MM.1S (cell line): ENCODE results near the gene SRRM1.

Source experiments
- EZH2 ChIP-seq: fragments of 300-600 bp; sonication (generic); optimal IDR thresholded peaks from 2 replicates; pipeline ENCODE3; 2017; ENCODE audit warnings: low read depth, mild to moderate bottlenecking, antibody characterized with exemption, low read length, mixed read lengths
- EZH2phosphoT487 ChIP-seq: fragments of 300-600 bp; sonication (generic); IDR thresholded peaks from 2 replicates; pipeline ENCODE4 v1.6.1; 2018; ENCODE audit warnings: antibody characterized with exemption, low read length
- TF ChIP-seq, protein P1 (sequence below): fragments of 300-600 bp; sonication (generic); IDR thresholded peaks from 2 replicates; pipeline ENCODE4 v1.5.1; 2016; ENCODE audit warnings: antibody characterized with exemption, low read length, mixed read lengths

GRCh38 chr1:24715658-24716057, 72.6 kb downstream of the SRRM1 start:
- TF ChIP-seq, protein P1, sequence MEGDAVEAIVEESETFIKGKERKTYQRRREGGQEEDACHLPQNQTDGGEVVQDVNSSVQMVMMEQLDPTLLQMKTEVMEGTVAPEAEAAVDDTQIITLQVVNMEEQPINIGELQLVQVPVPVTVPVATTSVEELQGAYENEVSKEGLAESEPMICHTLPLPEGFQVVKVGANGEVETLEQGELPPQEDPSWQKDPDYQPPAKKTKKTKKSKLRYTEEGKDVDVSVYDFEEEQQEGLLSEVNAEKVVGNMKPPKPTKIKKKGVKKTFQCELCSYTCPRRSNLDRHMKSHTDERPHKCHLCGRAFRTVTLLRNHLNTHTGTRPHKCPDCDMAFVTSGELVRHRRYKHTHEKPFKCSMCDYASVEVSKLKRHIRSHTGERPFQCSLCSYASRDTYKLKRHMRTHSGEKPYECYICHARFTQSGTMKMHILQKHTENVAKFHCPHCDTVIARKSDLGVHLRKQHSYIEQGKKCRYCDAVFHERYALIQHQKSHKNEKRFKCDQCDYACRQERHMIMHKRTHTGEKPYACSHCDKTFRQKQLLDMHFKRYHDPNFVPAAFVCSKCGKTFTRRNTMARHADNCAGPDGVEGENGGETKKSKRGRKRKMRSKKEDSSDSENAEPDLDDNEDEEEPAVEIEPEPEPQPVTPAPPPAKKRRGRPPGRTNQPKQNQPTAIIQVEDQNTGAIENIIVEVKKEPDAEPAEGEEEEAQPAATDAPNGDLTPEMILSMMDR: no peak
- TF ChIP-seq EZH2 (no peak), EZH2phosphoT487 (no peak)
